Fibroblast of mammary gland (primary cell): ENCODE data around the gene SLC22A23.

Experiments used
- DNase-seq: peaks from one replicate; pipeline ENCODE4 v3.0.0-alpha.2; 2010; ENCODE audit warnings: low read depth
- H3K4me3 ChIP-seq: 2 replicates; pipeline ENCODE4 v1.5.1; 2011; ENCODE audit warnings: low read depth, mild to moderate bottlenecking, low read length, moderate library complexity; ENCODE audit not compliant: control insufficient read depth
- CTCF ChIP-seq: conservative IDR thresholded peaks from 2 replicates; pipeline ENCODE4 v1.5.1; 2011; ENCODE audit warnings: low read depth, low read length, inconsistent platforms; ENCODE audit not compliant: control insufficient read depth, insufficient read depth

SLC22A23 gene

GRCh38 chr6:3347247-3347646 lies 109.6 kb downstream of the SLC22A23 start:
- DNase-seq, result no peak
- no peak for TF ChIP-seq CTCF
- no peak overlapping the region for H3K4me3 ChIP-seq

DNA sequence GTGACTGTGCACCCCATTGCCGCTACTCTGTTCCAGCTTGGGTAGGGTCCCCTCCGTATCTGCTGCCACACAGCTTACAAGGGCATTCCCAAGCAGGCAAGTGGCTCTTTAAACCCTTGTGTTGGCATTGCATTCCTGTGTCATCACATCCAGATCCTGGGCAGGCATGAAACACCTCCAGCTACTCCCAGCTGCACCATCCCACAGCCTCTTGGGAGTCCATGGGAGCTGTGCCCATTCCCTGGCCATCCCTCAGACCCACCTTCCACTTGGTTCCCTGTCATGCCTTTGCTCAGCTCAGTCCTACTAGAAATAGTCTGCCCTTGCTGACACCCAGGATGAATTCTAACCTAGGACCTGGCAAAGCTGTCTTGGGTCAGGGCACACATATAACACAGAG lies 110.4 kb downstream of the SLC22A23 start:
- DNase-seq, result no peak
- TF ChIP-seq CTCF, result no peak
- no peak overlapping the region for H3K4me3 ChIP-seq

GRCh38 chr6:3345836-3346235 lies 111.0 kb downstream of the SLC22A23 start:
- H3K4me3 ChIP-seq, result no peak overlapping the region
- DNase-seq, result no peak
- TF ChIP-seq CTCF, result no peak

DNA sequence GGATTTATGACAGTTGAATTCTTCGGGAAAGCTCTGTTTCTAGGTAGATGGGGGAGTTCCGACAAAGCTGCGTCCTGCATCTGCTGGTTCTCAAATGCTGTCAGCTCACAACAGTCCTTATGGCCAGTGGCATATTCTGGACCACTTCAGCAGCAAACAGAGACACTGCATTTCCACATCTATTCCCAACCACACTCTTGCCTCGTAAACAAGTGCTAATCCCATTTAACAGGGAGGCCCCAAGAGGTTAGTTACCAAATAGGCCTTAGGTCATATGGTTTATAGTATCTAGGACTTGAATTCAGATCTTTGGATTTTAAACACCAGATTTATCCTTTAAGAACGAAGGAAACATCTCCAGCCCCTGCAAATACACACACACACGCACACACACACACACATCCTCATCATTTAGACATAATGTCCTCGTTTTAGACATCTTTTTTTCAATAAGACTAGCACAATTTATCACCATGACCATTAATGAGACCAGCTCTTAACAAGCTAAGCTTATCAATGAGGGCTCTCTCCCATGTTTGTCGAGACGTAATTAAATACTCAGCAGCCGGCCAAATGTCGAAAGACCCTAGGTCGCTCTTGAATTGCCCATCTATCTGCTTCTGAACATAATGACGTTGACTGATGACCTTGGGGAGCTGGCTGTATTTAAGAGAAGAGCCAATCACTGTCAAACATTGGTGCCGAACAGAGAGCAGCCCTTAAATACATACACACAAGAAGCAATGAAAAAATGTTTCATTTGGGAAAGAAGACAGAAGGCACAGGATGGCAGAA lies 113.6 kb downstream of the SLC22A23 start:
- TF ChIP-seq CTCF, result no peak
- H3K4me3 ChIP-seq, result no peak overlapping the region
- no peak for DNase-seq

DNA sequence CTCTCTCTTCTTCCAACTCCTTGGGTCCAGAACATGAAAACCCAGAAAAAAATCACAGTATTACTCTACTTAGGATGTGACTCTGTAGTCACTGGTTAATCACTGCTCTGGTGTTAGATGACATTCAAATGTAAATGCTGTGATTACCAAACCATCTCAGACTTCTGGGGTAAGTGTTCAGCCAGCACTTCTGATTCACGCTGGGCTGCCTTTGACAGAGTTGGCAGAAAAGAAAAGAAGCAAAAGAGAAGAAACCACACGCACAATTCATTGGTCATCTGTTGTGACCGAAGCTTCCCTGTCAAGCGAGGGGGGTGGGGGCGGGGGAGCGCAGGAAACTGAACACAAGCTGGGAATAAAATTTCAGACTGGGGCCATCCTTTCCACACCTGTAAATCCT lies 115.4 kb downstream of the SLC22A23 start:
- peak; percentile 98 for DNase-seq
- TF ChIP-seq CTCF, result no peak
- no peak overlapping the region for H3K4me3 ChIP-seq

DNA sequence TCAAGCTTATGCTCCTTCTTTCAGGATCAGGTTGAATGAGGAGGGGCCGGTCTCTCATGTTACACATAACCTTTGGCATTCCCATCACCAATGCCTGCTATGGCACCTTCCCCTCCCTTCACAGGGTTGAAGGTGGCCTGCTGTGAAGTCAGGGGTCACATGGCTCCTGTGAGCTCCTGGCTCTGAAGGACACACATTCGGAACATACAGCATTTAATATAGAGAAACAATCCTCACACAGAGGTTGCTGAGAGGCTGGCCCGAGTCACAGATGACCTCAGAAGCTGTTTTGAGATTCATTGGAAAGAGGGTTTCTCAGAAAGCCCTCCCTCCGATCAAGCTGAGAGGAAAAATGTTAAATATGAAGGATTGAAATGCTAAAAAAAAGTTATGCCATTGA lies 116.0 kb downstream of the SLC22A23 start:
- no peak for TF ChIP-seq CTCF
- peak; percentile 62 for DNase-seq

More for the DNA sequence above, 116.0 kb downstream of the SLC22A23 start:
- H3K4me3 ChIP-seq, result no peak overlapping the region
